HepG2 (cell line): ENCODE measurements around the gene PRR36. TPM values are rescaled to one million over a fixed set of nuclear protein-coding genes. Genes with fewer than 3 reads are reported as not detected.
A peak's percentile ranks its signal among the peaks of the same experiment; 100 is the strongest.

Experiments
- BCL6 ChIP-seq: IDR thresholded peaks from 2 replicates; pipeline ENCODE4 v1.6.1; 2016; ENCODE audit warnings: missing genetic modification reagents, missing compliant biosample characterization
- CREBL2 ChIP-seq: sonication (generic); formaldehyde crosslinking; IDR thresholded peaks from 2 replicates; pipeline ENCODE4 v1.8.1; 2023; ENCODE audit warnings: missing genetic modification reagents, mild to moderate bottlenecking, borderline replicate concordance
- DMAP1 ChIP-seq: IDR thresholded peaks from 2 replicates; pipeline ENCODE4 v1.6.1; 2016
- DZIP1 ChIP-seq: sonication (generic); formaldehyde crosslinking; IDR thresholded peaks from 2 replicates; pipeline ENCODE4 v1.5.0; 2020; ENCODE audit warnings: mild to moderate bottlenecking, missing genetic modification reagents
- GMEB1 ChIP-seq: sonication (generic); formaldehyde crosslinking; IDR thresholded peaks from 2 replicates; pipeline ENCODE4 v1.5.1; 2020; ENCODE audit warnings: missing genetic modification reagents, mild to moderate bottlenecking, borderline replicate concordance
- HNRNPLL ChIP-seq: fragments of 200-400 bp; formaldehyde crosslinking; IDR thresholded peaks from 2 replicates; pipeline ENCODE4 v1.6.1; 2017; ENCODE audit warnings: mild to moderate bottlenecking, low read depth, low read length; ENCODE audit not compliant: poor library complexity, severe bottlenecking
- NCOA5 ChIP-seq: sonication (generic); formaldehyde crosslinking; IDR thresholded peaks from 2 replicates; pipeline ENCODE4 v1.4.0; 2020; ENCODE audit warnings: missing genetic modification reagents
- RBAK ChIP-seq: sonication (generic); formaldehyde crosslinking; IDR thresholded peaks from 2 replicates; pipeline ENCODE4 v1.5.1; 2020; ENCODE audit warnings: mild to moderate bottlenecking, missing genetic modification reagents
- SALL2 ChIP-seq: sonication (generic); formaldehyde crosslinking; IDR thresholded peaks from 2 replicates; pipeline ENCODE4 v1.8.1; 2023; ENCODE audit warnings: mild to moderate bottlenecking, missing genetic modification reagents, inconsistent platforms
- SMARCE1 ChIP-seq: fragments of 450-650 bp; IDR thresholded peaks from 2 replicates; pipeline ENCODE4 v1.6.1; 2017; ENCODE audit warnings: borderline replicate concordance
- SP5 ChIP-seq: IDR thresholded peaks from 2 replicates; pipeline ENCODE4 v1.6.1; 2016; ENCODE audit warnings: low read depth, borderline replicate concordance
- TCF7L2 ChIP-seq: IDR thresholded peaks from 2 replicates; pipeline ENCODE4 v1.6.1; 2011; ENCODE audit warnings: mild to moderate bottlenecking, low read depth, low read length, moderate library complexity
- XBP1 ChIP-seq: sonication (generic); formaldehyde crosslinking; IDR thresholded peaks from 2 replicates; pipeline ENCODE4 v1.5.0; 2020; ENCODE audit warnings: missing genetic modification reagents
- ZBTB14 ChIP-seq: sonication (generic); formaldehyde crosslinking; IDR thresholded peaks from 2 replicates; pipeline ENCODE4 v1.4.0; 2020; ENCODE audit warnings: missing genetic modification reagents
- ZBTB26 ChIP-seq: IDR thresholded peaks from 2 replicates; pipeline ENCODE4 v1.6.1; 2016; ENCODE audit warnings: missing compliant biosample characterization, missing genetic modification reagents, borderline replicate concordance
- ZNF224 ChIP-seq: sonication (generic); formaldehyde crosslinking; IDR thresholded peaks from 2 replicates; pipeline ENCODE4 v1.5.0; 2020; ENCODE audit warnings: mild to moderate bottlenecking, missing genetic modification reagents
- ZNF234 ChIP-seq: sonication (generic); formaldehyde crosslinking; conservative IDR thresholded peaks from 2 replicates; pipeline ENCODE4 v1.5.1; 2020; ENCODE audit warnings: mild to moderate bottlenecking, missing genetic modification reagents
- ZNF24 ChIP-seq: fragments of 450-650 bp; IDR thresholded peaks from 2 replicates; pipeline ENCODE4 v1.6.1; 2017; ENCODE audit warnings: antibody characterized with exemption, mild to moderate bottlenecking
- ZNF414 ChIP-seq: sonication (generic); formaldehyde crosslinking; IDR thresholded peaks from 2 replicates; pipeline ENCODE4 v1.5.0; 2020; ENCODE audit warnings: missing genetic modification reagents
- ZNF451 ChIP-seq: sonication (generic); formaldehyde crosslinking; IDR thresholded peaks from 2 replicates; pipeline ENCODE4 v1.5.0; 2020; ENCODE audit warnings: mild to moderate bottlenecking, missing genetic modification reagents
- ZNF598 ChIP-seq: sonication (generic); formaldehyde crosslinking; IDR thresholded peaks from 2 replicates; pipeline ENCODE4 v1.5.1; 2020; ENCODE audit warnings: mild to moderate bottlenecking, missing genetic modification reagents, borderline replicate concordance
- ZNF7 ChIP-seq: IDR thresholded peaks from 2 replicates; pipeline ENCODE4 v1.6.1; 2016; ENCODE audit warnings: missing biosample characterization, missing genetic modification reagents
- ZNF841 ChIP-seq: sonication (generic); formaldehyde crosslinking; IDR thresholded peaks from 2 replicates; pipeline ENCODE4 v1.8.1; 2023; ENCODE audit warnings: missing genetic modification reagents, borderline replicate concordance
- polyA plus RNA-seq, 8 experiments: library from polyadenylated mRNA; depleted of rRNA in 3 of 8; stranded (reverse) in 7 of 8; unstranded in 1 of 8; fragments of >200 nt; fragmentation: Illumina TruSeq in 4 of 8; extraction: Trizol in 4 of 8; gene quantifications; 2 replicates each; pipeline versions ENCODE4 v1.2.1 to v1.2.3, GENCODE V29; 2011 to 2016; ENCODE audit warnings: low read depth in 4 of 8, missing spikeins in 1 of 8, mixed read lengths in 1 of 8; ENCODE audit not compliant: insufficient read depth in 1 of 8
- total RNA-seq, 5 experiments: library from RNA; depleted of rRNA; stranded (reverse); fragments of >200 nt; fragmentation: Illumina TruSeq; extraction: Trizol; gene quantifications; 2 replicates each; pipeline ENCODE4 v1.2.3, GENCODE V29; 2016; ENCODE audit warnings: low read depth in 1 of 5

Gene PRR36
- total and polyA plus RNA-seq, 2 of the 13 experiments (the other 11 are each of a cell fraction or from before 2014, with no cell fraction given), result 0.07 to 0.17 TPM

GRCh38 chr19:7903244-7904073, 29.3 kb upstream of the PRR36 start, which contains the start of gene MAP2K7 (continued):
- TF ChIP-seq ZBTB14 (peak; percentile 95), DZIP1 (CRISPR knock-in tag) (no peak; the same call in 1 of the 2 replicates), BCL6 (CRISPR knock-in tag) (peak; percentile 60), TCF7L2 (no peak), SMARCE1 (no peak), SP5 (CRISPR knock-in tag) (peak; percentile 84), GMEB1 (CRISPR knock-in tag) (peak; percentile 72), ZNF598 (CRISPR knock-in tag) (peak; percentile 95; the same call in 1 of the 2 replicates), HNRNPLL (peak; percentile 45), ZNF24 (no peak), ZNF451 (CRISPR knock-in tag) (peak; percentile 77), RBAK (no peak), ZNF224 (peak; percentile 84; the same call in 1 of the 2 replicates), ZNF414 (CRISPR knock-in tag) (no peak), XBP1 (CRISPR knock-in tag) (no peak), DMAP1 (CRISPR knock-in tag) (peak; percentile 82), ZBTB26 (no peak), NCOA5 (CRISPR knock-in tag) (no peak), SALL2 (CRISPR knock-in tag) (peak; percentile 32; the same call in 1 of the 2 replicates), ZNF234 (CRISPR knock-in tag) (no peak), ZNF7 (no peak), ZNF841 (no peak), CREBL2 (CRISPR knock-in tag) (peak; percentile 29; the same call in 1 of the 2 replicates)
